ENCODE data around the gene SNAI1.
"Not testable (repeated sequence)": the region's sequence is repeated elsewhere in the genome, so short reads cannot be mapped to it uniquely, and the experiment has no call there.

The SNAI1 gene

GRCh38 chr20:49995586-49995985 lies 12.8 kb downstream of the SNAI1 start:
- H3K4me1 ChIP-seq (ENCODE audit: insufficient read depth, low read length), result no peaks in the 10 kb centered on the region
- TF ChIP-seq CTCF (IDR thresholded peaks at IDR 0.05; ENCODE audit: borderline replicate concordance, extremely low read depth, low read length, poor library complexity, severe bottlenecking), result no peak
- no peak for TF ChIP-seq EZH2 (IDR thresholded peaks at IDR 0.05; ENCODE audit: borderline replicate concordance, low read depth, low read length, severe bottlenecking)
- H3K9ac ChIP-seq (ENCODE audit: low read depth, low read length), result no peak overlapping the region
- H3K36me3 ChIP-seq (ENCODE audit: insufficient read depth, low read length), result no peaks in the 10 kb centered on the region
- no peaks in the 10 kb centered on the region for H3K9me3 ChIP-seq (ENCODE audit: insufficient read depth, low read length, severe bottlenecking)
- no peak overlapping the region for H3K4me2 ChIP-seq (ENCODE audit: insufficient read depth, low read length)
- H4K20me1 ChIP-seq (ENCODE audit: insufficient read depth, low read length), result no peaks in the 10 kb centered on the region
- no peak for DNase-seq
- H2AFZ ChIP-seq (ENCODE audit: low read depth, low read length), result no peak overlapping the region
- H3K79me2 ChIP-seq (ENCODE audit: insufficient read depth, low read length), result no peaks in the 10 kb centered on the region
- no peak overlapping the region for H3K27ac ChIP-seq (ENCODE audit: low read length)
- H3K27me3 ChIP-seq (ENCODE audit: insufficient read depth, low read length, poor library complexity), result peaks cover 2% of the 10 kb centered on the region
- no peak overlapping the region for H3K4me3 ChIP-seq (ENCODE audit: low read depth in 1 of 2, low read length in 2 of 2)
- ATAC-seq (ENCODE audit: insufficient read depth, low read depth), result no peak

- not testable (repeated sequence) for H3K9ac ChIP-seq (ENCODE audit: low read depth, low read length); H3K27ac ChIP-seq (ENCODE audit: low read length); H3K27me3 ChIP-seq (ENCODE audit: insufficient read depth, low read length, poor library complexity); H3K79me2 ChIP-seq (ENCODE audit: insufficient read depth, low read length); H3K4me2 ChIP-seq (ENCODE audit: insufficient read depth, low read length); H4K20me1 ChIP-seq (ENCODE audit: insufficient read depth, low read length); H3K4me1 ChIP-seq (ENCODE audit: insufficient read depth, low read length); H3K4me3 ChIP-seq (ENCODE audit: low read depth in 1 of 2, low read length in 2 of 2); H3K9me3 ChIP-seq (ENCODE audit: insufficient read depth, low read length, severe bottlenecking); H3K36me3 ChIP-seq (ENCODE audit: insufficient read depth, low read length); DNase-seq; H2AFZ ChIP-seq (ENCODE audit: low read depth, low read length); ATAC-seq (ENCODE audit: insufficient read depth, low read depth)
Observed at GRCh38 chr20:49998478-49999188, 15.9 kb downstream of the SNAI1 start.

DNA sequence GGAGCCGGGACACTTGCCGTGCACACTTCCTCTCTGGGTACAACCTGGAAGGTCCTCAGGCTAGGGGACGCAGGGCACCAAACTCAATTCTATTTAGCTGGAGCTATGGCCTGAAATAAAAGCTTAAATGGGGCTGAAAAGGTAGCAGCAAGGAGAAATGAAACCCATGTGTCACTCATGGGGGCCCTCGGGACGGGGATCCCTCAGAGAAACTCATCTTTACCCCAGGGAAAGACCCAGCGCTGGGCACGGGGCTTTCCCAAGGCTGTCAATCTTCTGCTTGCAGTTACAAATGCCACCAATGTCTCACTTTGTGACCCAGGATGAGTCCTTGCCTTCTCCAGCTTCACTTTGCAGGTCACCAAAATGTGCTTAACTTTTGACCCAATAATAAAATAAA lies 16.5 kb downstream of the SNAI1 start:
- ATAC-seq (ENCODE audit: insufficient read depth, low read depth) (no peak), DNase-seq (no peak)
- TF ChIP-seq CTCF (IDR thresholded peaks at IDR 0.05; ENCODE audit: borderline replicate concordance, extremely low read depth, low read length, poor library complexity, severe bottlenecking), result no peak
- no peak for TF ChIP-seq EZH2 (IDR thresholded peaks at IDR 0.05; ENCODE audit: borderline replicate concordance, low read depth, low read length, severe bottlenecking)
- Histone ChIP-seq H3K4me3 (ENCODE audit: low read depth in 1 of 2, low read length in 2 of 2) (no peak overlapping the region), H3K27me3 (ENCODE audit: insufficient read depth, low read length, poor library complexity) (peaks cover 3% of the 10 kb centered on the region), H2AFZ (ENCODE audit: low read depth, low read length) (no peak overlapping the region), H3K4me2 (ENCODE audit: insufficient read depth, low read length) (no peak overlapping the region), H4K20me1 (ENCODE audit: insufficient read depth, low read length) (no peaks in the 10 kb centered on the region), H3K36me3 (ENCODE audit: insufficient read depth, low read length) (no peaks in the 10 kb centered on the region), H3K9ac (ENCODE audit: low read depth, low read length) (no peak overlapping the region), H3K4me1 (ENCODE audit: insufficient read depth, low read length) (no peaks in the 10 kb centered on the region), H3K79me2 (ENCODE audit: insufficient read depth, low read length) (no peaks in the 10 kb centered on the region), H3K9me3 (ENCODE audit: insufficient read depth, low read length, severe bottlenecking) (no peaks in the 10 kb centered on the region), H3K27ac (ENCODE audit: low read length) (no peak overlapping the region)

- not testable (repeated sequence) for H3K4me1 ChIP-seq (ENCODE audit: insufficient read depth, low read length); H3K27ac ChIP-seq (ENCODE audit: low read length); H3K9ac ChIP-seq (ENCODE audit: low read depth, low read length); H3K4me2 ChIP-seq (ENCODE audit: insufficient read depth, low read length); H4K20me1 ChIP-seq (ENCODE audit: insufficient read depth, low read length); H2AFZ ChIP-seq (ENCODE audit: low read depth, low read length); DNase-seq; H3K36me3 ChIP-seq (ENCODE audit: insufficient read depth, low read length); H3K9me3 ChIP-seq (ENCODE audit: insufficient read depth, low read length, severe bottlenecking); H3K4me3 ChIP-seq (ENCODE audit: low read depth in 1 of 2, low read length in 2 of 2); ATAC-seq (ENCODE audit: insufficient read depth, low read depth); H3K79me2 ChIP-seq (ENCODE audit: insufficient read depth, low read length); H3K27me3 ChIP-seq (ENCODE audit: insufficient read depth, low read length, poor library complexity)
Observed at GRCh38 chr20:50000548-50001222, 17.9 kb downstream of the SNAI1 start.

Data from DND-41 (cell line).